GM23248 (cell line): Measurements from ENCODE around the gene CAMK2B. TPM values are rescaled to one million over a fixed set of nuclear protein-coding genes. Genes with fewer than 3 reads are reported as not detected.

Experiments
- DNase-seq: peaks from one replicate; pipeline ENCODE4 v3.0.0-alpha.2; 2015
- H2AFZ ChIP-seq: fragments of 200-600 bp; sonication (generic); 2 replicates; pipeline ENCODE4 v1.6.1; 2016; ENCODE audit warnings: antibody characterized with exemption
- H3F3A ChIP-seq: fragments of 200-600 bp; sonication (generic); 2 replicates; pipeline ENCODE4 v1.6.1; 2016; ENCODE audit warnings: mild to moderate bottlenecking, antibody characterized with exemption, mixed run types; ENCODE audit not compliant: insufficient read depth
- H3K27ac ChIP-seq: fragments of 200-600 bp; sonication (generic); 2 replicates; pipeline ENCODE4 v1.5.1; 2016; ENCODE audit warnings: mild to moderate bottlenecking
- H3K27me3 ChIP-seq: fragments of 200-600 bp; sonication (generic); replicated peaks from 2 replicates; pipeline ENCODE4 v1.6.1; 2016; ENCODE audit warnings: mild to moderate bottlenecking; ENCODE audit not compliant: insufficient read depth
- H3K36me3 ChIP-seq: fragments of 200-600 bp; sonication (generic); 2 replicates; pipeline ENCODE4 v1.6.1; 2016; ENCODE audit warnings: low read depth, mild to moderate bottlenecking
- H3K4me1 ChIP-seq: fragments of 200-600 bp; sonication (generic); 2 replicates; pipeline ENCODE4 v1.6.1; 2016; ENCODE audit warnings: mild to moderate bottlenecking; ENCODE audit not compliant: insufficient read depth
- H3K4me2 ChIP-seq: fragments of 200-600 bp; sonication (generic); one replicate; pipeline ENCODE4 v1.6.1; 2016; ENCODE audit warnings: mild to moderate bottlenecking; ENCODE audit not compliant: unreplicated experiment
- H3K4me3 ChIP-seq: fragments of 200-600 bp; sonication (generic); 2 replicates; pipeline ENCODE4 v1.5.1; 2016; ENCODE audit warnings: mild to moderate bottlenecking
- H3K79me2 ChIP-seq: fragments of 200-600 bp; sonication (generic); 2 replicates; pipeline ENCODE4 v1.6.1; 2016; ENCODE audit warnings: mild to moderate bottlenecking; ENCODE audit not compliant: insufficient read depth
- H3K9ac ChIP-seq: fragments of 200-600 bp; sonication (generic); 2 replicates; pipeline ENCODE4 v1.6.1; 2016; ENCODE audit warnings: mild to moderate bottlenecking
- H3K9me2 ChIP-seq: fragments of 200-600 bp; sonication (generic); 2 replicates; pipeline ENCODE4 v1.6.1; 2016; ENCODE audit warnings: mixed run types, mild to moderate bottlenecking, moderate library complexity; ENCODE audit not compliant: insufficient read depth
- H3K9me3 ChIP-seq: fragments of 200-600 bp; sonication (generic); one replicate; pipeline ENCODE4 v1.6.1; 2017; ENCODE audit warnings: low read depth
- H4K20me1 ChIP-seq: fragments of 200-600 bp; sonication (generic); 2 replicates; pipeline ENCODE4 v1.6.0; 2016; ENCODE audit not compliant: insufficient read depth
- EZH2 ChIP-seq: fragments of 200-600 bp; sonication (generic); IDR thresholded peaks from 2 replicates; pipeline ENCODE4 v1.6.1; 2018; ENCODE audit warnings: antibody characterized with exemption, mild to moderate bottlenecking; ENCODE audit not compliant: insufficient read depth, poor library complexity, severe bottlenecking
- EZH2phosphoT487 ChIP-seq: fragments of 200-600 bp; sonication (generic); IDR thresholded peaks from 2 replicates; pipeline ENCODE4 v1.6.1; 2018; ENCODE audit warnings: antibody characterized with exemption, moderate library complexity, mild to moderate bottlenecking, low read depth; ENCODE audit not compliant: insufficient read depth
- WGBS, 2 experiments: methylation state at CpG; one replicate each; pipeline ENCODE4 v1.1.6; 2015 to 2017; ENCODE audit warnings: low lambda C conversion rate in 2 of 2, low coverage in 1 of 2; ENCODE audit errors: missing lambda C conversion rate in 2 of 2; 5-methylcytosine and 5-hydroxymethylcytosine counted together
- in situ Hi-C: fragments of 300-500 bp; cut with MboI; formaldehyde crosslinking; loops from 2 replicates; pipeline ENCODE4 v1.15.0; 2020
- polyA plus RNA-seq: library from polyadenylated mRNA; unstranded; fragments of >200 nt; fragmentation: Nextera tagmentation; extraction: Ambion mirVana; gene quantifications from 2 replicates; pipeline ENCODE4 v1.2.1, GENCODE V29; 2016
- total RNA-seq: library from RNA; depleted of rRNA; stranded (reverse); fragments of >200 nt; shearing (Covaris generic); gene quantifications from 2 replicates; pipeline ENCODE4 v1.2.3, GENCODE V29; 2014

CAMK2B gene
- total and polyA plus RNA-seq, 2 experiments from 2014 or later: 0.78 to 2.5 TPM

DNA sequence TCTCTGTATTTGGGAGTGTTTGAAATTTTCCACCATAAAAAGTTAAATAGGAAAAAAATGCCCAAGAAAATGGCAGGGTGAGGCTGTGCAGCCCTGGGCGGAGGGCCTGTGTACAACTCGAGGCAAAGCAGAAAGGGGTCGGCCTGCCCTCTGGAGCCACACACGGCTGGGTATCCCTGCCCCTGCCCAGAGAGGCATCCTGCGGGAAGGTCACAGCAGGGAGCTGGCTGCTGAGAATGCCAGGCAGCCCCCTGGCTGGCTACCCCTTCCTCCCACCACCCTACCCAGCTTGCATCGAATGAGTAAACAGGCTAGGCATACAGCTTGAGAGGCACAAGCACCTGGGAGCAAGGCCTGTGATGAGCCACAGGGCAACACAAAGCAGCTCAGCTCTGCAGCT lies 46.1 kb downstream of the CAMK2B start:
- Histone ChIP-seq H3K27ac (no peak overlapping the region), H3K4me3 (no peak overlapping the region), H3K9ac (no peak overlapping the region), H3F3A (no peaks in the 10 kb centered on the region), H2AFZ (no peak overlapping the region), H3K4me1 (no peaks in the 10 kb centered on the region), H4K20me1 (no peaks in the 10 kb centered on the region), H3K4me2 (no peak overlapping the region), H3K9me2 (no peaks in the 10 kb centered on the region), H3K9me3 (no peaks in the 10 kb centered on the region), H3K79me2 (no peaks in the 10 kb centered on the region), H3K36me3 (no peaks in the 10 kb centered on the region), H3K27me3 (no peaks in the 10 kb centered on the region)
- TF ChIP-seq EZH2phosphoT487 (no peak), EZH2 (no peak)
- 78 to 88% methylated on average over 6 of the region's 6 CpGs for WGBS, 2 experiments
- DNase-seq: no peak
- in situ Hi-C loops: no loop called here

DNA sequence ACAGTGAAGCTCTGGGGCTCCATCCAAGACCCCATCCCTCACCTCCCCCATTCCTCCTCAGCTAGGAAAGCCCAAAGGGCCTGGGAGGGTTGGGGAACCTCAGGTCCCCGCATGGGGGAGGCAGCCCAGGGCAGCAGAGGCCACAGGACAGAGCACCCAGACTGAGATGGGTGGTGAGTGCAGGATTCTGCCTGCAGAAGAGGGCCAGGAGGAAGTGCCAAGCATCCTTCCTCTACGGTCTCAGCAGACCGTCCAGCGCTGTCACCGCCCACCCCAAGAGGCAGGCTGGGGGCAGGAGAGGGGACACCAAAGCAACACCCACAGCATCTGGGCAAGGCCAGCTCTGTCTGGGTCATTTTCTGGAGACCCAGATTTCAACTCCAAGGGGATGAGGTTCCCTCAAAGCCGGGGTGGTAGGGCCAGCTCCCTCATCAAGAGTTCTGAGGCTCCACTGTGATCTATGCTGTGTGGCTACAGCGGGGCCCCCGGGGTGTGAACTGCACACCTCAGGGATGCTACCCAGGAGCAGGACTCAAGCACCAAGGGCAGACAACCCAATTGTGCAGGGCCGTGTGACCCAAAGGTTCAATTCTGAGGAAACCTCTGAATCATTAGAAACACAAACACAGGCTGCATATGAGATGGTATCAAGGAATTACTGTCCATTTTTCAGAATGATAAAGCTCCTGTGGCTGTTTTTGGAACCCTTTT lies 46.8 kb downstream of the CAMK2B start:
- no peaks in the 10 kb centered on the region for H3K27me3 ChIP-seq
- H3F3A ChIP-seq: no peaks in the 10 kb centered on the region
- H3K4me1 ChIP-seq: no peaks in the 10 kb centered on the region
- no peak overlapping the region for H3K27ac ChIP-seq
- no peaks in the 10 kb centered on the region for H3K79me2 ChIP-seq
- H3K36me3 ChIP-seq: no peaks in the 10 kb centered on the region
- H2AFZ ChIP-seq: no peak overlapping the region
- in situ Hi-C loops: no loop called here
- H3K9me3 ChIP-seq: no peaks in the 10 kb centered on the region
- H3K4me2 ChIP-seq: no peak overlapping the region
- no peaks in the 10 kb centered on the region for H4K20me1 ChIP-seq
- WGBS, 2 experiments: 75 to 82% methylated on average over 8 to 9 of the region's 9 CpGs
- DNase-seq: peak; percentile 20
- TF ChIP-seq EZH2: no peak
- no peak for TF ChIP-seq EZH2phosphoT487
- H3K9ac ChIP-seq: no peak overlapping the region
- H3K4me3 ChIP-seq: no peak overlapping the region
- no peaks in the 10 kb centered on the region for H3K9me2 ChIP-seq

GRCh38 chr7:44277851-44278250 lies 47.5 kb downstream of the CAMK2B start:
- Histone ChIP-seq H3K27me3 (no peaks in the 10 kb centered on the region), H3K4me1 (no peaks in the 10 kb centered on the region), H3K4me2 (no peak overlapping the region), H3K9me2 (no peaks in the 10 kb centered on the region), H3K27ac (no peak overlapping the region), H3K79me2 (no peaks in the 10 kb centered on the region), H2AFZ (no peak overlapping the region), H3K9me3 (no peaks in the 10 kb centered on the region), H3K36me3 (no peaks in the 10 kb centered on the region), H4K20me1 (no peaks in the 10 kb centered on the region), H3K9ac (no peak overlapping the region), H3F3A (no peaks in the 10 kb centered on the region), H3K4me3 (no peak overlapping the region)
- TF ChIP-seq EZH2: no peak
- no peak for TF ChIP-seq EZH2phosphoT487
- in situ Hi-C loops: no loop called here
- DNase-seq: peak; percentile 16
- WGBS, 2 experiments: 62 to 63% methylated on average over 8 of the region's 8 CpGs

- H3K4me3 ChIP-seq: no peak overlapping the region
- in situ Hi-C loops: no loop called here
- H3F3A ChIP-seq: no peaks in the 10 kb centered on the region
- no peaks in the 10 kb centered on the region for H3K79me2 ChIP-seq
- no peak overlapping the region for H3K4me2 ChIP-seq
- H3K27ac ChIP-seq: no peak overlapping the region
- no peaks in the 10 kb centered on the region for H3K36me3 ChIP-seq
- no peak overlapping the region for H2AFZ ChIP-seq
- no peaks in the 10 kb centered on the region for H4K20me1 ChIP-seq
- no peaks in the 10 kb centered on the region for H3K4me1 ChIP-seq
- H3K9me3 ChIP-seq: no peaks in the 10 kb centered on the region
- no peaks in the 10 kb centered on the region for H3K27me3 ChIP-seq
- no peaks in the 10 kb centered on the region for H3K9me2 ChIP-seq
- TF ChIP-seq EZH2 (no peak), EZH2phosphoT487 (no peak)
- H3K9ac ChIP-seq: no peak overlapping the region
- 94 to 96% methylated on average over 11 of the region's 11 CpGs for WGBS, 2 experiments
- DNase-seq: no peak
Measured at GRCh38 chr7:44277391-44277790, 48.0 kb downstream of the CAMK2B start.
